HG03342 (cell line): ENCODE measurements around the gene GMDS.
A peak's percentile ranks its signal among the peaks of the same experiment; 100 is the strongest.
"Not testable (repeated sequence)": the region's sequence is repeated elsewhere in the genome, so short reads cannot be mapped to it uniquely, and the experiment has no call there.

Experiments
- ATAC-seq: cut with Tn5 transposase; IDR thresholded peaks from one replicate; pipeline ENCODE4 v1.9.1; 2021; ENCODE audit warnings: mild to moderate bottlenecking, moderate library complexity; ENCODE audit not compliant: unreplicated experiment

The GMDS gene

DNA sequence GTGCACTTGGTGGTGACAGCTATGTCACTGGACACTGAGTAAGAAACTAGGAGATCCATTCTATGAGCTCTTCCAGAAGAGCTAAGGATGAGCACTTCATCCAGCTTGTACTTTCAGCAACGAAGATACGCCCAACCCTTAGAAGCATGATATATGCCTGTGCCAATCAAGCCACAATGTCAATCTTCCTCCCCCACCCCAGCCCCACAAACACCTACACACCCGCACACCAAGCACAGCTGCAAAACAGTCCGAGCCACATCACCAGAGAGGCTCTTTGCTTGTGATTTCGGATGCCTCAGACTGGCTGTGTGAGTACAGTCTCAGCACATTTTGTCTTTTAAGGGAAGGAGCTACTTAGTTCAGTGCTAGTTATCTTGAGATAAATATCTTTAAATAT is 375.2 kb downstream of the GMDS start:
- ATAC-seq, result no peak

DNA sequence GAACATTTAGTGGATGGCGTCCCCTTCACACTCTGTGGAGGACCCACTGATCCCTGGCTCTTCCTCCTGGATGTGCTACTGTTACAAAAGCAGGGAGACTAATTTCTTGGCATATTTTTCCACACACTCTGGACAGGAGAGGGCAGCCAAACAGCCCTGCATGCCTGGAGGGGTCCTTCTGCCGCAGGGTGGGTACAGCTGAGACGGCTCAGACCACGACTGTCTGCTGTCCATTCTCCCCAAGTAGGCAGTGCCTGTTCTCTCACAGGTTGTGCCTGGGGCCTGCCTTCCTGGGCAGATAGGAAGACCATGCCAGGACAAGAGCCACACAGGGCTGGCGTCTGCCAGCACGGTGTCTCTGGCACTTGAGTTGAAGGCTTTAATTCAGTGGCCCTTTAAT is 375.6 kb downstream of the GMDS start:
- no peak for ATAC-seq

DNA sequence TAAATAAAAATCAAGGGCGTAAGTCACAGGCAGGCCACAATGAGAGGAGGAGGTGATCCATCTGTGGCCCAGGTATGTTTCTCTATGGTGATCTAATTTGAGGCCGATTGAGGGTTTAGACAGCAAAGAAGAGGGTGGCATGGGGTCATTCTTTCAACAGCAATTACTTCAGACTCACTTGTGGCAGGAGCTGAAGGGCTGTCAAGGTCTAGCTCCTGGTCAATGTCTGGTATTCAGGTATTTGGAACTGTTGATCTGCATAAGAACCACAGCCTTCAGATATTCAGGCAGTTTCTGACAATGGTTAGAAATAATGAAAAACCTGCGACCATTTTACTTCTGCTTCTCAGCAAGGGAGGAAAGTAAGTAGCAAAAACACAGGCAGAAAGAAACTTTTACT is 376.1 kb downstream of the GMDS start:
- ATAC-seq, result no peak

- peak; percentile 80 for ATAC-seq
Observed at GRCh38 chr6:1868561-1869261, 376.7 kb downstream of the GMDS start.

DNA sequence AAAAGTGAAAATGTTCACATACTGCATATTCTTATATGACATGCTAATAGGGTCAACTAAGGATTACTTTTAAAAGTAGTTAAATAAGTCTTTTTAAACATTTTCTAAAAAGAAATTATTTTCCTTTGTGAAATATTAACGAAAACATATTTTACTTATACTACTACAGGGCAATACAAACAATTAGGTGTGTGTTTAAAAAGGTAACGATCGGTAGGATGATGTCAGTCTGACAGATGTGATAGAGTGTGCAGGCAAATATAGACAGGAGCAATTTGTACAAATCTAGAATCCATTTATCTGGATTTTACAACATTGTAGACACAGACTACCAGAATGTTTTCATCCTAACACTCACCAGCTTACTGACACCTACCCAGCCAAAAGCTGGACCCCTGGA is 378.2 kb downstream of the GMDS start:
- ATAC-seq, result no peak

GRCh38 chr6:1865585-1865984 is 379.8 kb downstream of the GMDS start:
- no peak for ATAC-seq

DNA sequence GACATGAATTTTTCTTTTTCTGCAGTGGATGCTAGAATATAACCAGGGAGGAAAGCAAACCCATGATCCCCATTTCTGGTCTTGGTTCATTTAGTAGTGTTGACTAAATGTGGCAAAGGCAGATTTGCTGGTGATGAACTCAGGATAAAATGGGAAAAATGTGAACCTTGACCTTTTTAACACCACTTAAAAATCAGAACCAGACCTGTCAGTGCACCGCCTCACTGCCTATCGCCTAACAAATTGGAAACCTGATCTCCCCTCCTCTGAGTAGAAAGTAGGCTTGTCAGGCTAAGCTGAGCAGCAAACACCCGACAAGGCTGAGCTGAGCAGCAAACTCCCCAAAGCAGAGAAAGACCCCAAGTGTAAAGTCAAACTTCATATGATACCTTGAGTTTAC is 380.9 kb downstream of the GMDS start:
- ATAC-seq, result no peak

GRCh38 chr6:1862411-1862810 is 383.0 kb downstream of the GMDS start:
- ATAC-seq, result no peak

DNA sequence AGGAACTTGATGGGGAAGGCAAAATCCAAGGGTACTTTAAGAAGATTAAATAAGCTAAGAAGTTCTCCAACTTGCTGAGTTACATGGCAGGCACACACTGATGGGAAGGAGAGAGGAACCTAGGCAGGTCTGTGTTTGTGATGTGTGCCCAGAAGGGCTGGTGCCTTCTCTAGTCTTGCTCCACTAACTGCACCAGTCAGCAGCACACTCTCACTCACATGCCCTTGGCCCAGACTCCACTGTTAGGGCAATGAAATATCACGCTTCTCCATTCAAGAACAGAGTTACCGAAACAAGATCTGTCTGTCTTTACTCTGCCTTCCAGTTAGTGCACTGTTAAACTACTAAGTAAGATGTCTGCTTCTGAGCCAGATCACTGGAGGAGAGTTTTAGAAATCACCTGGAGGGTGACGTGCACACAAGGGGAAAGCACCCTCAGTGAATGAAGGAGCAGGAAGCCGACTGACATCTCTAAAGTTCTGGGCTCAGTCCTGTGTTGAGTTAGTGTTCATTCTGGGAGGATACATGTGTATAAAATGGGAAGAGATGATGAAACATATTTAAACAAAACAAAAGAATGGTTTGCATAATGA is 384.6 kb downstream of the GMDS start:
- ATAC-seq, result no peak

GRCh38 chr6:1858859-1859258 is 386.5 kb downstream of the GMDS start:
- ATAC-seq, result no peak

GRCh38 chr6:1858196-1858595 is 387.2 kb downstream of the GMDS start:
- no peak for ATAC-seq

GRCh38 chr6:1856381-1856780 is 389.0 kb downstream of the GMDS start:
- peak; percentile 91 for ATAC-seq

DNA sequence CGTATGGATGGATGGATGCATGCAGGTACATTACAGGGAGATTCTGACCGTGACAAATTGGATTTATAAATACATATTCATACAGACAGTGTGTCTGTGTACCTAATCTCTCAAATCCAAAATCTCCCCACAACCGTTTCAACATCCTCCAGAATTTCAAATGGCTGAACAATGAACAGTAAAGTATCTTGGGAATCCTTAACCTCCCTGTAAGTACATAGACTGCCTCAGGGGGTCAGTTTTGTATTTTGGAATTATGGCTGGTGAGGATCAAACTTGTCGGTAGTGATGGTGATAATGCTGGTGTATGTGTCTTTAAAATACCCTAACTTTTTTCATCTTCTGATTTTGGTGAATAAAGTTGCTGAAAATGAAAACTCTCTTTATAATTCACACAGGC is 389.5 kb downstream of the GMDS start:
- ATAC-seq, result no peak

DNA sequence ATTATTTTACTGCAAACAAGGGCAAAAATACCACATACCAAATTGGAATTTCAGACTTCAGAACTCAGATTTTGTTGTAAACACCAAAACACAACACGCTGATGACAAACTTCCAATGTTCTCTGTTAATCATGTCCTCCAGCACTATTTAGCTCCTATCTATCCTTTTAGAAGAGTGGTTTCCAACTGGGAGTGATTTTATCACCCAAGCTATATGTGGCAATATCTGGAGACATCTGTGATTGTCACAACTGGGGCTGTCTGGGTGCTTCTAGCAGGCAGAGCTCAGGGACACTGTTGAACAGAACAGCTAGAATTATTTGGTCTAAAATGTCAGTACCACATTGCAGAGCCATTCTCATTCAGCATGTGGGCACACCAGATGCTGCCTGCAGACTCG is 391.1 kb downstream of the GMDS start:
- ATAC-seq, result no peak

GRCh38 chr6:1853761-1854160 is 391.6 kb downstream of the GMDS start:
- no peak for ATAC-seq

DNA sequence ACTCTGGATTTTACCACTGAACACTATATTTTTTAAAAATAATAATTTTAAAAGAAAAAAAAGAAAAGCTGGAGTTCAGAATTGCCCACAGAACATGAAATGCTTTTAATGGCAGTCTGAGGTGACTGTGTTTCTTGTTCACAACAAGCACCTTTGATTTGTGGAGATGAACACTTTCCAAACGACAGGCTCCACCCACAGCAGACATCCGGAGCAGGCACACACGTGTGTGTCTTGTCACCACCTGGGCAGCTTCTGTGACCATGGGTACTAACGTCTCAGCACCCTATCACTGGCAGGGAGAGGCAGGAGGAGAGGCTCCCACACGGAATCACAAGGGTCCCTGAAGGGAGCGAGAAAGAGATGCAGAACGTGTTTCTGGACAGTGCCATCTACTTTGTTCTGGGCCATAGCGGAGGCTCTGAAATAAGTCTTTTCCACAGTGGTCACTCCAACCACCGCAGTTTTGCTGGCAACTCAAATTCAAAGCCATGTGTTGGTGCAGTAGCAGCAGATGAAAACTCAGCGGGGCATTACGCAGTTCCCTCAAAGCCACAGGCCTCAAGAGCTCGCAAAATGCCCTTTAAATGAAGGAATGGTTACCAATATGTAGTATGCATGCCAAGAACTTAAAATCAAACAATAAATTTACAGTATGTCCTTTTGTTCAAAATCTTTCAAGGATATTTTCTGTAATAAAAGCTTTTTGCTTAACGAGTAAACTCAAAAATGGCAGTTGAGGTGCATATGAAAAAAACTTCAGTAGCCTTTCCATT is 393.5 kb downstream of the GMDS start:
- no peak for ATAC-seq

DNA sequence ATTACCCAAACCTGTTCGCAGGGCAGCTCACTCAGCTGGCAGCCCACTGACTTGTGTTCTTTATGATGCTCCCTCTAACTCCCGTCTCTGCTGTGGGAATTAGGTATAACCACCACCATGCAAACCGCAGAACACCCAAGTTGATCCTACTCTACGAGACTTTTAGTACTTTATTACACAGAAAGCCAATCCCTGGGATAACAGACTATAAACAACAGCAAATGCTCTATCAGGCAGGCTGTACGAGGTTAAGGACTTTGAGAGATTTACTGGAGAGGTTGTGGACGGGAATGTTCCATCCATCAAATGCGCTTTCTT is 394.6 kb downstream of the GMDS start:
- ATAC-seq, result no peak

DNA sequence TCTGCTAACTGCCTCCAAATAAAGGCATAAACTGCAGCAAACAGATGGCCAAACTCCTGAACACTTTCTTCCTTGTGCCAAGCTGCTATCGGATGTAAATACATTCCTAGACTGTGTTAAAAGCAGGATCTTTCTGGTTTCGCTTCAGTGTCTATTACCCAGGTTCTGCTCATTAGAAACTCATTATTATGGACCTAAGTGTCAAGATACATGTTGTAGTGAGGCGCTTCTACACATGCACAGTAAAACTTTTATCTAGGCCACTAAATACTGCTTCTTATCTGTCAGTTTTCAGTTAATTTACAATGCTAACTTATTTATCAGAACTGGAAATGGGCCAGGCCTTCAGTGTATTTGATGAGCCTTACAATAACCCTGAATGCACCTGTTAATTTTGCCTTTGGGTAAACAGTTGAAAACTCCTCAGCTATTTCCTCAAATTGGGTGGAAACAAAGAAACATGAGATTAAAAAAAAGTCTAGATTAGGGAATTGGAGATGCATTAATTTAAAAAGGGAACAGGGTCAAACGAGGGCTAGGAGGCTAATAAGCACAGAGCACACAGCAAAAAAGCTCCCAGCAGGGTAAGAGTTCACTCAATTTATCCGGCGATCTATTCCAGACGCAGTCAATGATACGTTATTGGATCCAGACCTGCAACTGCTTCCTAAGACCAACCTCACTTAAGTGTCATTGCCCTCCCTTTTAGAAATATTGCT is 395.1 kb downstream of the GMDS start:
- no peak for ATAC-seq

DNA sequence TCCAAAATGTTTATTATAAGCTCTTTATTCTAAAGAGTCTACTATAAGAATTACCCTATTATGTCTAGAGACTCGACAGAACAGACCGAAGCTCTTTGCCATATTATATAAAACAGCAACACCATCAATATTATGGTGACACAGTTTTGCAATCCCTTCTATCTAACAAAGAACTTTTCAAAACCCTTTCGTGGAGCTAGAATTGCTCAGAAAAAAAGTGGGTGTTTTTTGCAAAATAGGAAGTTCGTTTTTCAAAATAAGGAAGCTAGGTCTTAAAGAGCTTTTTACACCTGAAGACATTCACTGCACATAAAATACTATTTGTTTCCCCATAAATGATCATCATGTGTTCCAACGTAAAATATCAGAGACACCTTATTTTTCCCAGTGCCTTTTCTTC is 395.7 kb downstream of the GMDS start:
- ATAC-seq, result no peak

DNA sequence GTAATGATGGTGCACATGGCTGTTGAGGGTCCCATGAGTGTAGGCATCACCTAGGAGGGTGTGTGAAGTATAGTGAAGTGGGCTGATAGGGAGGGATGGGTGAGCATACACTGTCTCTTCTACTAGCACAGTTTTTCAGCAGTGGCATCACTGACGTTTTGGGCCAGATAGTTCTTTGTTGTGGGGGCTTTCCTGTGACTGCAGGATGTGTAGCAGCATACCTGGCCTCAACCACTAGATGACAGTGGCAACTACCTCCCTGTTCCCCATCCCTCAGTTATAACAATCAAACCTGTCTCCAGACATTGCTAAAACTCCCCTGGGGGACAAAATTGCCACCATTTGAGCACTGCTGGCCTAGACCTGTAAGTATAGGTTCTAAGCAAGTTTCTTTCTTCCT is 396.7 kb downstream of the GMDS start:
- no peak for ATAC-seq

GRCh38 chr6:1846611-1847010 is 398.8 kb downstream of the GMDS start:
- ATAC-seq, result no peak

- ATAC-seq, result not testable (repeated sequence)
Observed at GRCh38 chr6:1845543-1845942, 399.9 kb downstream of the GMDS start.
